HTR-8/SVneo (cell line): ENCODE measurements around the gene ADRA2C.

ENCODE experiments used
- DNase-seq: peaks from one replicate; pipeline ENCODE4 v3.0.0; 2011; ENCODE audit warnings: low spot score, mixed read lengths; ENCODE audit not compliant: insufficient read length
- FAIRE-seq: peaks from 2 replicates; lab custom pipeline; 2011; peaks lifted over from hg19 to GRCh38; lab: Jason Lieb, UNC

ADRA2C gene

DNA sequence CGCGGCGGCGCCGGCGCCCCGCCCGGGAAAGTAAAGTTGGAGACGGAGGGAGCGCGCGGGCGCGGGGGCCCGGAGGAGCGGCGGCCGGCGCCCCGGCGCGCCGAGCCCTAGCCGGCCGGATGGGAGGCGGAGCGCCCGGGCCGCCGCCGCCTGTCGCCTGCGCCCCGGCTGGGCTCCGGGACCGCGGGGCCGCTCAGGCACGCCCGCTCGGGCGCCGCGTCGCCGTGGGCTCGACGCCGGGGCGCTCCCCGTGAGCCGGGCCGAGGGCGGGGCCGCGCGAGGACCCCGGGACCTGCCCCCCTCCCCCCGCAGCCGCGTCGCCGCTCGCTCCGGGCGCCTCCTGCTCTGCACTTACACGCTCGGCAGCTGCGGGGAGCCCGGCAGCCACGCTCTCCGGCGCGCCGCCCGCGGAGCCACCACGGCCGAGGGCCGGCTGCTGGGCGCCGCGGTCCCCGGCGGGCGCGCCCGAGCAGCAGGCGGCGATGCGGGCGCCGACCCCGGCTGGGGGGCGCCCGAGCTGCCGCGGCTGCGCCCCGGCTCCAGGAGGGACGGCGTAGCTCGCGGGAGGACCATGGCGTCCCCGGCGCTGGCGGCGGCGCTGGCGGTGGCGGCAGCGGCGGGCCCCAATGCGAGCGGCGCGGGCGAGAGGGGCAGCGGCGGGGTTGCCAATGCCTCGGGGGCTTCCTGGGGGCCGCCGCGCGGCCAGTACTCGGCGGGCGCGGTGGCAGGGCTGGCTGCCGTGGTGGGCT, at the start of gene ADRA2C:
Gene ADRA2C, plus strand, starts transcription at position 350 of the 749 bp plus-strand sequence. Its CDS starts 222 bp downstream, at position 572.
- peak; percentile 44 for DNase-seq
- FAIRE-seq = no peak

DNA sequence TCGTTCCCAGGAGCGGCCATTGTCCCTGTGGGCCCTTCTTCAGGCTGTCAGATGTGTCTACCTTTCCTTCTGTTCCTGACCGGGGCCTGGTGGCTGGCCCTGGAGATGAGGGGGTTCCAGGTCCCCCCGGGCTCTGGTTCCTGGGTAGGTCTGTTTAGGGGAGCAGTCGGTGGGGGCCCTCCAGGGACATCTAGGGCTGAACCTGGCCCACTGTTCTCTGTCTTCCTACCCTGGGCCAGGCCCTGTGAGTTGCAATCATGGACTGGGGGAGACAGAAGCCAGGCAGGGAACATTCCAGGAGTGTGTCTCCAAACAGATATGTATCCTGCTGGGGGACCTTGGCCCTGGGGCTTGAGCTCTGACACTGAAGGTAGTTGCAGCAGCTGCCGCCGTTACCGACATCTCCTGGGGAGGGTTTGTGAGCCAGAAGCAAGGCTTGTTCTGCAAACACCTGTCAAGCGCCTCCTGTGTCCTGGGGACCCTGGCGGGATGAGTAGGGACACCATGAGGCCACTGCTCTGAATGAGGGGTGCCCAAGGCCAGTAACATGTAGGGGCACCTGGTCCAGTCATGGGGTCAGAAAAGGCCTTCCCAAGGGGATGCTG, 49.5 kb upstream of the ADRA2C start:
- no peak for FAIRE-seq
- DNase-seq = no peak

DNA sequence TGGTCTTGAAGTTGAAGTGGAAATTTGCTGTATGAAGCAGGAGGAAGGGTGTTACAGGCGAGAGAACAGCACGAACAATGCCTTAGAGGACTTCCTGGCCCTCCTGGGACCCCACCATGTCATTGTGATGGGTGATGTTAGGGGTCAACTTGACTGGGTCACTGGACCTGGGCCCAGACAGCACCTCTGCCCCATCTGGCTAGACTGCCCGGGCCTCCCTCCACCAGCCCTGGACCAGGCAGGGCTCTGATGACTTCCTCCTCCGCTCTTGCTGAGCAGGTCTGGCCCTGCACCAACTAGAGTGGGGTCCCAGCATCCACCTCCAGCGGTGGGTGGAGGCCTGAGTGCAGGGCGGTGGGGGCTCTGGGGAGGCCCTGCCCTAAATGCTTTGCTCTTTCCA, 48.9 kb upstream of the ADRA2C start:
- FAIRE-seq = no peak
- no peak for DNase-seq

DNA sequence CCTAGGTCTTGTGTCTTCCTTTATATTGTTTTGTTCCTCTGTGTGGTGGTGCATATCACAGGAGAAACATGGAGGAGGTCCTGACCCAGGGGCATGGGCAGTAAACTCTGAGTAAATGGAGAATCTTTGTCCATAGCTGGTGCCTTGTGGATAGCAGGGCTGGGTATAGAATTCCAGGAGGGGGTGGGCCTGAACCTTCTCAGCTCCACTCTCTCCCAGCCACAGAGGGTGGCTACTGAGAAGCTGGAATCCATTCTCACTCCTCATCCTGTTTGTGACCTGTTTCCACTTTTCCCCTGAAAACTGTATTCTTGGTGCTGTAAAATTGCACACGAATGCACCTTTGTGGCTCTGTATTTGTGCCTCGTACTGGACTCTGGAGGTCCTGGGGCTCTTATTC, 47.7 kb upstream of the ADRA2C start:
- no peak for DNase-seq
- no peak for FAIRE-seq

DNA sequence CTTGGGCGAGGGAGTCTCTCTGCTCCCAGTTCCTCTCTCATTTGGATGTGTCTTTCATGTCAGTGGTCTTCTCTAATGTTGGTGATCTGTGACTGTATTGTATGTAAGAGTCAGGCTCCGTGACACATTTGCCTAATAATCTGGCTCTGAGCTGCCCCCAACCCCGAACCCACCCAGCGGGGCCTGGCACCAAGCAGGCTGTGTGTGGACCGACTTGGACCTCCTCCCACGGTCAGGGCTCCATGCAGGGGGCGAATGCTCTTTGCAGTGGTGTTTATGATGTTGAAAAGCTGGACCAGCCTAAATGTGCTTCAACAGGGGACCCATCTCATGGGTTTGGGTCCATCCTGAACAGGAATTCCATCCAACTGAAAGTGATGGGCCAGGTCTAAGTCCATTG, 47.0 kb upstream of the ADRA2C start:
- no peak for FAIRE-seq
- no peak for DNase-seq

DNA sequence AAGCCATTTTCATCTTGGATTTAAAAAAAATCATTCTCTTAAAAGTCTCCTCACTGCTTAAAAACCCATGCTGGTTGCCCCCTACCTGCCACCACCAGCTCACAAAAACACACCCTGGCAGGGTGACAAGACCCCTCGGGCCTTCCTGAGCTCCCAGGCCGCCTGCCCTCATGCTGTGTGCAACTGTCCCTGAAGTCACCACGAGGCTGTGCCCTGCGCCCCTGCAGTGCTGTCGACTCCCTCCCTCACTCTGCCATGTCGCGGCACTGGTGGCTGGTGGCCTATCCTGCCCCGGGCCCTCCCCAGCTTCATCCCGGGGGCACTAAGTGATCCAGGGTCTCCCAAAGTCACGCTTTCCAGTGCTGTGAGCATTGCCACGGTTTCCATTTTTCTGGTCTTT, 46.3 kb upstream of the ADRA2C start:
- DNase-seq (no peak), FAIRE-seq (no peak)

DNA sequence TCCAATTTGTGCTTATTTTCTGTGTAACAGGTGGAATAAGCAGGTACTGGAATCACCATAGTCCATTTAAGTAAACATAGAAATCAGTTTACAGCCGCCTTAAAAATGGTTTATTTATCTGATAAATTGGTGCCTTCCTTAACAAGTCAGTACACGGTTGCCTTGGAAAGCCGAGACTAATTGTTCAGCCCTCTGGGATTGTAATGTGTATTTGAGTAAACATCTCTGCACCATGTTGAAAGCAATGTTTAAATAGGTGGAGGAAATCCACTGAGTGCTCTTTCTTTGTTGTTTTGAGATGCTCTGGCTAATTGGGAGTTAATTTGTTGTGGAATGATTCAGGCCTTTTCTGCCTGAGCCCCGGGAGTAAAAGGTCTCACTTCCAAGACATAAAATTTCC, 45.7 kb upstream of the ADRA2C start:
- no peak for FAIRE-seq
- DNase-seq = no peak

DNA sequence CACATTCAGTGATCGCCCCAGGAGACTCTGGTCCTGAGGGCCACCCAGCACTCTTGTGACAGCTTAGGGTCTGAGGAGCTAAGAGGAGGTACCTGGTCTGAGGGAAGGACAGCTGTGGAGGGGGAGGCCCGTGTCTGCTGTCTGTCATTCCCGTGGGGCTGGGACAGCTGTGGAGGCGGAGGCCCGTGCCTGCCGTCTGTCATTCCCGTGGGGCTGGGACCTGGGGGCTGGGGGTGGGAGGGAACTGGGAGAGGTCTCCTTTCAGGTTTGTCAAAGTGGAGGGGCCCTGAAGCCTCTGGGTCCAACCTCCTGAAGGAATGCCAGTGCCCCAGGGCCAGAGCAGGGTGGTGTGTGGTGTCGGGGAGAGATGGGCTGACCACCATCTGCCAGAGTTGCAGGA, 45.0 kb upstream of the ADRA2C start:
- no peak for FAIRE-seq
- DNase-seq = no peak

DNA sequence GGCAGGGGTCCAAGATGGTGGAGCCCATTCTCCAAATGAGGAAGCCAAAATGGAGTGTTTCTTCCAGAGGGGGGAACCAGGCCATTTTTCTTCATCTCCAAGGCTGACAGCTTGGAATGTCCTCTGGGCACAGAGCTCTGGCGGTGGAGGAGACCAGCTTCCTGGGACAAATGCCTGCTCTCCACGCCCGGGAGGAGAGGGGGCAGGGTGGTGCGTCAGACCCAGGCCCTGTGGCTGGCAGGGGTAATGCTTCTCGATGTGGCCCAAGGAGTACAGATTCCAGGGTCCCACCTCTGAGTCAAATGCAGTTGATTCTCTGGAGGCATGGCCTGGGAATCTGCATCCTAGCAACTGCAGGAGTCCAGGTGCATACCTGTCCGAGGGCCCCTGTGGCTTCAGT, 44.6 kb upstream of the ADRA2C start:
- FAIRE-seq = no peak
- no peak for DNase-seq

DNA sequence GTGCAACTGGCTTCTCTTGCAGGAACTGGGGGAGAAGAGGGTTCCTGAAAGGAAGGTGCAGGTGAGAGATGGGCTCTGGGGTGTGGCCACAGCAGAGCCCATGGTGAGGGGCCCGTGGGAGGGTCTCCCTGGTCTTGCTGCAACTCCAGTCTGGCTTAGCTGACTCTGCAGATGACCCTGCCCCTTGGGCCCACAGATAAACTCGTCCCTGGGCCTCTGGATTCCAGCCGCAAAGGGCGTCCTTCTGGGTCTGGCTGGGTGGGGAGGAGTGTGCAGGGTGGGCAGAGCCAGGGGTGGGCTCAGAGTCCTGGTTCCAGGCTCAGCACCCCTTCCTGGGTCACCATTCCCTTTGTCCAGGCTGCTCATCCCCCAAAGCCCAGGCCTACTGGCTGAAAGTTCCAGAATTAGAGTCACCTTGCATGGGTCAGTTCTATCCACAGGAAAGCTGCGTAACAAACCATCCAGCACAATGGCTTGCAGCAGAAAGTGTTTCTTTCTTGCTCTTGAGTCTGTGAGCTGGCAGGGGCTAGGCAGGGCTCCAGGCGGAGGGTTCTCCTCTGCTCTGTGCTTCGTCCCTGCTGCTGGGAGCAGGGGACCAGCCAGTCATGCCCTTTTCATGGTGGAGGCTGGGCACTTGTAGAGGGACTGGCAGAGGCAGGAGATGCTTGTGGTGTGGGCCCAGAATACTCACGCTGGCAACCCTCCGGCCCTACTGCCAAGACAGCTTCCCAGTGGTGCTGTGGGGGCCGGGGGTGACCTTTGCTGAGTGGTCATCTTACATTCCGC, 43.5 kb upstream of the ADRA2C start:
- FAIRE-seq (no peak), DNase-seq (no peak)

DNA sequence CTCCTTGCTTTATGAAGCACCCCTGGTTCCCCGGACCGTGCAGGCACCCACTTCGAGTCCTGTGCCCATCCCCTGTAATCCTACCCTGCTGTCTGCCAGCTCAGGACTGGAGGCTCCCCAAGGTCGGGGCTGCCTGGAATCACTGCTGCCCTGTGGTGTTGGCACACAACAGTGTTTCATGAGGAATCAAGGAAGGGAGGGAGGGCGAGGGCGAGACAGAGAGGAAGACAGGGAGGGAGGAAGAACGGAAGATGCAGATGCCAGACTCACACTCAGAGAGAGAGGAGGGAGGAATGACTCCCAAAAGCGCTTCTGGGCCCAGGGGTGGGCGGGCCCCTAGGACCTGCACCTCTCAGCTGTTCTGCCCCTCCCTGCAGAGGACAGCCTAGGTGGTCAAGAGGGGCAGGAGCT, 42.9 kb upstream of the ADRA2C start:
- DNase-seq = no peak
- FAIRE-seq = no peak

DNA sequence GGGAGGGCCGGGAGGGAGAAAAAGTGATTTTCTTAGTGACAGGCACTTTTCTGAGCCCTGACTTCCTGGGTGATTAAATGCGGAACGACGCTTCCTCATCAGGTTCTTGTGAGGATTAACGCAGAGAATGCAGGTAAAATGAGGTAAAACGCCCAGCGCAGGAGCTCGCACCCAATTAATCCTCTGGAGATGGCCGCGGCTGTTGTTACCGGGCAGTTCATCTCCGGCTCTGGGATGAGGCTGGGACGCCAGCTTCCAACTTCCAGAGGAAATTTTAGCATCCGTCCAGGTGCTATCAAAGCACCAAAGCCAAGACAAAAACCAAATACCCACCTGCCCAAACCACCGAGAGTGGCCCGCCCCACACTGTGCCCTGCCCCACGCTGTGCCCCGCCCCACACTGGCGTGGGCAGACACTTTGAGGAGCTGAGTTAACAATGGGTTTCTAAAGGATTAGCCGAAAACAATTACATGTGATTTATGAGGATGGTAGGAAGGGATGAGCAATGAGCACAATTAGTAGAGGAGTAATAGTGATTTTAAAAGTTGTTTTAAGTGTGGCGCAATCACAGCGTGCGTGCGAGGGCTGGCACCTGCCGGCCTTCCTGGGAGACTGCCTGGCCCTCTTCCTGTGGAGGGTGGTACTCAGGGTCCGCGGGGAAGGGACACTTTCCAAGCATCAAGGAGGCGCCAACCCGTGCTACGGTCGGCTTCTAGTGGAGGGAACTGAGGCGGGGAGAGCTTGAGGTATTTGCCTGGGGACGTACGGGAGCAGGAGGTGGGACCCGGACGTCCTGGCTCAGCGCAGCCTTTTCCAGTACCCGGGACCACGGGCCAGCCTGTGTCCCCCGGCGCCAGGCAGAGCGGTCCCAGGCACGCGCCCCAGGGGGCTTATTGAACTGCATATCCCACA, 41.6 kb upstream of the ADRA2C start:
- DNase-seq (no peak), FAIRE-seq (no peak)

DNA sequence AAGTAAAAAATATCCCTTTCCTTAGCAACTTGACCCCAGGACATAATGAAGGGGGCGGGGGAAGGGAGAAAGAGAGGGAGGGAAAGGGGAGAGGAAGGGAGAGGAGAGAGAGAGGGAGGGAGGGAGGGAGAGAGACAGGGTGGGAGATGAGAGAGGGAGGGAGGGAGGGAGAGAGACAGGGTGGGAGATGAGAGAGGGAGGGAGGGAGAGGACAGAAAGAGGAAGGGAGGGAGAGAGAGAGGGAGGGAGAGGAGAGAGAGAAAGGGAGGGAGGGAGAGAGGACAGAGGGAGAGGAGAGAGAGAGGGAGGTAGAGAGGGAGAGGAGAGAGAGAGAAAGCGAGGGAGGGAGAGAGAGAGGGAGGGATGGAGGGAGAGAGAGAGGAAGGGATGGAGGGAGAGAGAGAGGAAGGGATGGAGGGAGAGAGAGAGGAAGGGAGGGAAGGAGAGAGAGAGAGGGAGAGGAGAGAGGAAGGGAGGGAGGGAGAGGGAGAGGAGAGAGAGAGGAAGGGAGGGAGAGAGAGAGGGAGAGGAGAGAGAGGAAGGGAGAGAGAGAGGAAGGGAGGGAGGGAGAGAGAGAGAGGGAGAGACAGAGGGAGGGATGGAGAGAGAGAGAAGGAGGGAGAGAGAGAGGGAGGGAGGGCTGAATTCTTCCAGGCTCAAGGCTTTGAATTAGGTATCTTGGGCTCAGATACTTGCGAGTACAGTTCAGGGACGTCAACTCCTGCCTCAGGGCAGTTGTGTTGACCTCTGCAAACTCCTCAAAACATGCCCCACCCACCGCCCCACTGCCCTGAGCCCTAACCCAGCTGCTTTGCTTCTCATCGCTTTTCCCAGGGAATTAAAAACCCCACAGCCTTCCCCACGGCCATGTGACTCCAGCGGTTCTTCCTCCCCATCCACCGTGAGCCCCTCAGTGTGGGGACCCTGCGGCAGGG, 40.0 kb upstream of the ADRA2C start:
- FAIRE-seq (no peak), DNase-seq (no peak)

DNA sequence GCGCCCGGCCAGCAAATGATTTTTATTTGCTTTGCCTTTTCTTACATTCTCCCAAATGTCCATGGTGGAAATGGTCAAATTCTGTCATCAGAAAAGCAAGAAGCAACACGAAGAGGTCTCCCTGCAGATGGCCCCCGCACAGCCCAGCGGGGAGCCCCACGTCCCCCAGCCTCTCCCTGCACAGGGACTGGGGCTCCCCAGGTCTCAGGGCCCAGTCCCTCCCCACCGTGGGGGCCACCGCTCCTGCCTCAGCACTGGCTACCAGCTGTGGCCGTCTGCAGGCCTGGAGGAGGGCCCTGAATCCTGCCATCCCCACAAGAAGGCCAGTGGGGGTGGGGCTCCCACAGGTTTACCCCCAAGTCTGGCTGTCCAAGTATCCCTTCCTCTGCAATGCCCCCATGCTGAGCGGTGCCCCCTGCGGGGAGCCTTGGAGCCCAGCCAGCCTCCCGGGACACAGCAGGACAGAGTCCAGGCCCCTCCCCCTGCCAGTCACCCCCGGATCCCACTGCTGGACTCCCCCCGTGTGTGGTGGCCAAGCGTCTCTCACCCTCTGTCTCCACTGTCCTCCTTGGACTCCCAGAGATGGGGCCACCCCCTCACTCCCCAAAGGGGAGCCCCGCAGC, 38.2 kb upstream of the ADRA2C start:
- no peak for DNase-seq
- no peak for FAIRE-seq

DNA sequence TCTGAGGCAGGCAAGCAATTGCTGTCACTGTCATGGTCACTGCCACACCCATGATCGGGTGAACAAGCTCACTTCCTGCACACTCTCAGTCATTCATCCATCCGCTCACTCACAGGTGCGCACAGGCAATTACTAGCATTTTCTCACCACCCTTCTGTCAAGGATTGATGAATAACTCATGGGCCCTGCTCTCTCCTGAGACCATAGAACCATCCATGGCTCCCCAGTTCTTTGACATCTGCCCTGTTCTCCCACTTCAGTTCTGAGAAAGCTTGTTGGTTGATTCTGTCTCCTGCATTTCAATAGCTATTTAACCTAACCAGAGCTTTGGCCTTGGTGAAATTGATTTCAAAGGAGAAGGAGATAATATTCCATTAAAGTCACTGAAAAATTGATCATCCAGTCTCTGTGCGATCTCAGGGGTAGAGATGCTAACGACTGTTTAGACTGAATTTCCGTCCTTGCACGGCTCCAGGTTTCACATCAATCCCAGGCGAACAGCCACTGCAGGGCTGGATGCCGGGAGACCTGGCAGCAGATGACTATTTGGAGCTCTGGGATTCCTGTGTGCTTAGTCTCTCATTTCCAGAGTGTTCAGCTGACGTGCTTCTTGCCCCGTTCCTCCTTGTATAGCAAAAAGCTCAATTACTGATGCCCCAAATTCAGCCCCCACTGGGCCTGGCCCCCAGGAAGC, 36.9 kb upstream of the ADRA2C start:
- DNase-seq (peak; percentile 35), FAIRE-seq (no peak)

DNA sequence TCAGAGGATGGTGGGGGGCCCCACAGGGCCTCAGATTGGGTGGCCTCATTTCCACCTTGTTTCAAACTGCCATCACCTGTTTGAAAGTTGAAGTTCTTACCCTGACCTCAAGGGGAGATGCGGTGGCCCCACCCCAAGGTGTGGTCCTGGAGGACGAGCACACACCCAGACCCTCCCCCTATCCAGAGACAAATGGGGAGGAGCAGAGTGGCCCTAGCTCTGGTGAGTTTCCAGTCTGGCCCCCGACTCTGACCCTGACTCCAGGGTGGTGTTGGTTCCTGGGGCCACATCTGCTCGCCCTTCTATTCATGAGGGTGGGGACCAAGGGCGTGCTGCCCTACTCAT, 36.3 kb upstream of the ADRA2C start:
- FAIRE-seq = no peak

DNA sequence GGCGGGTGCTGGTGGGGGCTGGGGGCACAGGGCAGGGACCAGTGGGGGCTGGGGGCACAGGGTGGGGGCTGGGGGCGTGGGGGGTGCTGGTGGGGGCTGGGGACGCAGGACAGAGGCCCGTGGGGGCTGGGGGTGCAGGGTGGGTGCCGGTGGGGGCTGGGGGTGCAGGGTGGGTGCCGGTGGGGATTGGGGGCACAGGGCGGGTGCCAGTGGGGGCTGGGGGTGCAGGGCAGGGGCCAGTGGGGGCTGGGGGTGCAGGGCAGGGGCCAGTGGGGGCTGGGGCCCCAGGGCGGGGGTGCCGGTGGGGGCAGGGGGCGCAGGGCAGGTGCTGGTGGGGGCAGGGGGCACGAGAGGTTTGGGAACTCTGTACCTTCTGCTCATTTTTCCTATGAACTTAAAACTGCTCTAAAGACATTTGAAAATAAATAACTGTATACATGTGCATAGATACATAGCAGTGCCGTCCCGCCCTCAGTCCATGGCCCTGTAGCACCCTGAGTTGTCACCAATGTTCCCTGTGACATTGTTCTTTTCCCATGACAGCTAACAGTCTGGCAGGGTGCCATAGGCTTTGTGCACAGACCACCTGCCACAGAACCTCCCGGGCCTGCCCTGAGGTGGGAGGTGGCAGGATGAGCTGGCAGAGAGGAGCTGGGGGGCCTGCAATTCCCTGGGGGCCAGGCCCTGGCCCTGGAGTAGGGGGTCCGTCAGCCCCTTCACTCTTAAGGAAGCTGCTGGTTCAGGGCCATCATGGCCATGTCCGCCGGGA, 35.6 kb upstream of the ADRA2C start:
- no peak for DNase-seq
- FAIRE-seq = no peak

More for the DNA sequence above, 36.3 kb upstream of the ADRA2C start:
- DNase-seq = no peak
